ENCODE data around the gene UTF1.

Gene UTF1

GRCh38 chr10:133214468-133215410 is 15.3 kb upstream of the UTF1 start:
- Histone ChIP-seq H3K9ac (no peak overlapping the region), H4K20me1 (ENCODE audit: insufficient read depth) (no peaks in the 10 kb centered on the region), H3K4me2 (no peak overlapping the region), H3K79me2 (ENCODE audit: insufficient read depth, low read depth) (no peaks in the 10 kb centered on the region), H3K4me3 (IDR thresholded peaks at IDR 0.05; ENCODE audit: insufficient read depth, low read depth, low read length) (no peak overlapping the region), H2AFZ (ENCODE audit: low read depth) (no peak overlapping the region), H3K27me3 (ENCODE audit: insufficient read depth, low read depth) (peaks cover 23% of the 10 kb centered on the region), H3K27ac (no peak overlapping the region), H3K36me3 (ENCODE audit: insufficient read depth) (no peaks in the 10 kb centered on the region), H3K4me1 (ENCODE audit: low read depth, poor library complexity, severe bottlenecking) (no peaks in the 10 kb centered on the region)
- TF ChIP-seq CTCF (conservative IDR thresholded peaks at IDR 0.05; ENCODE audit: low read depth, low read length): no peak

DNA sequence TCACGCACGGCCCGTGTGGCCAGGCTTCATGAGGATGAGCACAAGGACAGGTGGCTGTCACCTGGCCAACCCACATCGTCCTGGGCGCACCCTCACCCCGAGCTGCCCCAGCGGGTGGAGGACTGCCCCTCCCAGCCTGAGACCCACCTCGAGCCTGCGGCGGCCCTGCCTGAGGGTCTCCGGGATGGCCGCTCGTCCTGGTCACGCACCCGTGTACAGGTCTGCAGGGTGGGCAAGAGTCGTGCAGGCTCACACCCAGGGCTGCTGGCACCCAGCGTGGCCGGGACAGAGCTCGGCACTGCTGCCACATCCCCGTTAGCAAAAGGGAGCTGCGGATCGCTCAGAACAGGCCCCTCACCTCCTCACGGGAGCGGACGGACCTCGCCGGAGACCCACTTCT is 14.4 kb upstream of the UTF1 start:
- no peak overlapping the region for H3K27ac ChIP-seq
- H3K79me2 ChIP-seq (ENCODE audit: insufficient read depth, low read depth): no peaks in the 10 kb centered on the region
- no peaks in the 10 kb centered on the region for H3K36me3 ChIP-seq (ENCODE audit: insufficient read depth)
- H3K27me3 ChIP-seq (ENCODE audit: insufficient read depth, low read depth): peaks cover 25% of the 10 kb centered on the region
- no peak for TF ChIP-seq CTCF (conservative IDR thresholded peaks at IDR 0.05; ENCODE audit: low read depth, low read length)
- H3K9ac ChIP-seq: no peak overlapping the region
- no peak overlapping the region for H2AFZ ChIP-seq (ENCODE audit: low read depth)
- no peaks in the 10 kb centered on the region for H4K20me1 ChIP-seq (ENCODE audit: insufficient read depth)
- no peaks in the 10 kb centered on the region for H3K4me1 ChIP-seq (ENCODE audit: low read depth, poor library complexity, severe bottlenecking)
- H3K4me2 ChIP-seq: no peak overlapping the region
- no peak overlapping the region for H3K4me3 ChIP-seq (IDR thresholded peaks at IDR 0.05; ENCODE audit: insufficient read depth, low read depth, low read length)

- no peaks in the 10 kb centered on the region for H4K20me1 ChIP-seq (ENCODE audit: insufficient read depth)
- no peaks in the 10 kb centered on the region for H3K4me1 ChIP-seq (ENCODE audit: low read depth, poor library complexity, severe bottlenecking)
- no peaks in the 10 kb centered on the region for H3K79me2 ChIP-seq (ENCODE audit: insufficient read depth, low read depth)
- no peak overlapping the region for H3K27ac ChIP-seq
- no peaks in the 10 kb centered on the region for H3K36me3 ChIP-seq (ENCODE audit: insufficient read depth)
- no peak overlapping the region for H3K4me2 ChIP-seq
- H3K27me3 ChIP-seq (ENCODE audit: insufficient read depth, low read depth): peaks cover 25% of the 10 kb centered on the region
- no peak overlapping the region for H2AFZ ChIP-seq (ENCODE audit: low read depth)
- no peak overlapping the region for H3K9ac ChIP-seq
- no peak for TF ChIP-seq CTCF (conservative IDR thresholded peaks at IDR 0.05; ENCODE audit: low read depth, low read length)
- H3K4me3 ChIP-seq (IDR thresholded peaks at IDR 0.05; ENCODE audit: insufficient read depth, low read depth, low read length): no peak overlapping the region
Measured at GRCh38 chr10:133216776-133217175, 13.2 kb upstream of the UTF1 start.

GRCh38 chr10:133217800-133218589 is 12.0 kb upstream of the UTF1 start:
- Histone ChIP-seq H3K9ac (no peak overlapping the region), H3K4me2 (no peak overlapping the region), H3K4me3 (IDR thresholded peaks at IDR 0.05; ENCODE audit: insufficient read depth, low read depth, low read length) (no peak overlapping the region), H3K79me2 (ENCODE audit: insufficient read depth, low read depth) (no peaks in the 10 kb centered on the region), H4K20me1 (ENCODE audit: insufficient read depth) (no peaks in the 10 kb centered on the region), H2AFZ (ENCODE audit: low read depth) (no peak overlapping the region), H3K36me3 (ENCODE audit: insufficient read depth) (no peaks in the 10 kb centered on the region), H3K27me3 (ENCODE audit: insufficient read depth, low read depth) (peaks cover 22% of the 10 kb centered on the region), H3K4me1 (ENCODE audit: low read depth, poor library complexity, severe bottlenecking) (no peaks in the 10 kb centered on the region), H3K27ac (no peak overlapping the region)
- no peak for TF ChIP-seq CTCF (conservative IDR thresholded peaks at IDR 0.05; ENCODE audit: low read depth, low read length)

Data from KMS-11 (cell line).